CD4-positive, alpha-beta T cell (primary cell): Measurements from ENCODE around the gene OBSL1. TPM values are rescaled to one million over a fixed set of nuclear protein-coding genes. Genes with fewer than 3 reads are reported as not detected.

Source experiments
- ATAC-seq: fragments of 200-7000 bp; cut with Tn5 transposase; one replicate; pipeline ENCODE4 v1.10.0; 2022; ENCODE audit warnings: mild to moderate bottlenecking; ENCODE audit not compliant: poor library complexity
- CTCF ChIA-PET: fragments of 350-600 bp; sonication (Branson Sonifier 250); formaldehyde crosslinking; loops from one replicate; lab custom pipeline; 2021; ENCODE audit warnings: antibody characterized with exemption, inconsistent platforms; lab: Charles Lee
- POLR2A ChIA-PET: fragments of 350-600 bp; sonication (Branson Sonifier 250); formaldehyde crosslinking; loops from one replicate; lab custom pipeline; 2021; ENCODE audit warnings: antibody characterized with exemption, inconsistent platforms; lab: Charles Lee
- DNase-seq, 14 experiments: peaks; one replicate each; pipeline ENCODE4 v3.0.0-alpha.2; 2013 to 2020; ENCODE audit warnings: mixed read lengths in 2 of 14
- H3K27ac ChIP-seq, 2 donors: one replicate each; pipeline versions ENCODE4 v1.5.1 to v1.7.0; 2013; ENCODE audit warnings: low read length in 2 of 2, low read depth in 1 of 2, mild to moderate bottlenecking in 1 of 2
- H3K27me3 ChIP-seq, 2 experiments: 1 replicate in 1 of 2; 2 replicates in 1 of 2; pipeline versions ENCODE4 v1.6.1 to v1.7.0; 2013; ENCODE audit warnings: low read length in 2 of 2, control low read depth in 1 of 2, mild to moderate bottlenecking in 1 of 2, moderate library complexity in 1 of 2; ENCODE audit not compliant: insufficient read depth in 2 of 2, control insufficient read depth in 1 of 2
- H3K36me3 ChIP-seq: one replicate; pipeline ENCODE4 v1.6.1; 2013; ENCODE audit warnings: low read length, control low read depth; ENCODE audit not compliant: insufficient read depth
- H3K4me1 ChIP-seq: one replicate; pipeline ENCODE4 v1.6.1; 2013; ENCODE audit warnings: low read length, control low read depth; ENCODE audit not compliant: insufficient read depth
- H3K4me3 ChIP-seq: one replicate; pipeline ENCODE4 v1.5.1; 2013; ENCODE audit warnings: mild to moderate bottlenecking, low read length, moderate library complexity
- H3K9me3 ChIP-seq, 2 experiments: 1 replicate in 1 of 2; 2 replicates in 1 of 2; pipeline versions ENCODE4 v1.6.1 to v1.7.0; 2013; ENCODE audit warnings: low read length in 2 of 2, mild to moderate bottlenecking in 2 of 2, control low read depth in 1 of 2, moderate library complexity in 1 of 2; ENCODE audit not compliant: control insufficient read depth in 1 of 2, insufficient read depth in 1 of 2
- H3K27ac Mint-ChIP-seq: one replicate; pipeline ENCODE4 v1.8.0; 2020; ENCODE audit warnings: mixed read lengths
- H3K27me3 Mint-ChIP-seq: one replicate; pipeline ENCODE4 v1.8.0; 2021; ENCODE audit warnings: mixed read lengths
- H3K36me3 Mint-ChIP-seq: one replicate; pipeline ENCODE4 v1.8.0; 2021; ENCODE audit warnings: low read depth, mixed read lengths
- H3K4me1 Mint-ChIP-seq: one replicate; pipeline ENCODE4 v1.8.0; 2021; ENCODE audit warnings: low read depth, mixed read lengths
- H3K4me3 Mint-ChIP-seq: one replicate; pipeline ENCODE4 v1.8.0; 2020; ENCODE audit warnings: mild to moderate bottlenecking, mixed read lengths
- H3K9me3 Mint-ChIP-seq: one replicate; pipeline ENCODE4 v1.8.0; 2020; ENCODE audit warnings: mixed read lengths
- intact Hi-C, 2 experiments: fragments of 100-400 bp; cut with DNase I in 1 of 2; cut with micrococcal nuclease in 1 of 2; formaldehyde crosslinking; loops; one replicate each; pipeline versions ENCODE4 v1.15.1 to v1.9.0; 2023 to 2025; cut with DNase I, micrococcal nuclease
- total RNA-seq, 174 experiments: library from RNA in 2 of 174; stranded (reverse) in 2 of 174; gene quantifications; one replicate each; pipeline ENCODE4 v1.2.3 and lab custom pipeline; 2021 to 2026
- TF ChIP-seq, protein P1 (sequence below): fragments of 200-600 bp; IDR thresholded peaks from one replicate; pipeline ENCODE4 v1.8.0; 2022; ENCODE audit warnings: antibody characterized with exemption, mild to moderate bottlenecking

The OBSL1 gene
- total RNA-seq, 2 experiments from 2014 or later: 0.31 to 0.49 TPM

DNA sequence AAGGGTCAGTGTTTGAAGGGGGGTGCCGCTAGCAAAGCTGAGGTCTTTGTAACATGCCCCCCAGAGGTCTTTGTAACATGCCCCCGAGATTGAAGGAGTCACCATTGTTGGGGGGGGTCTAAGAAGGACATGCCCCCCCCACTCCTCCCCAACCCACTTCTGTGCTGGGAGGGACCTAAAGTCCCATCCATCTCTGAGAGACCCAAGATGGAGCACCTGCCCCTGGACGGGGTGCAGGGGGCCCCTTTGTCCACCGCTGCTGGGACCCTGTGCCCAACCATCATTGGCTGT, 63.0 kb downstream of the OBSL1 start:
- H3K27ac ChIP-seq: no peak overlapping the region
- POLR2A ChIA-PET: no interaction called here

DNA sequence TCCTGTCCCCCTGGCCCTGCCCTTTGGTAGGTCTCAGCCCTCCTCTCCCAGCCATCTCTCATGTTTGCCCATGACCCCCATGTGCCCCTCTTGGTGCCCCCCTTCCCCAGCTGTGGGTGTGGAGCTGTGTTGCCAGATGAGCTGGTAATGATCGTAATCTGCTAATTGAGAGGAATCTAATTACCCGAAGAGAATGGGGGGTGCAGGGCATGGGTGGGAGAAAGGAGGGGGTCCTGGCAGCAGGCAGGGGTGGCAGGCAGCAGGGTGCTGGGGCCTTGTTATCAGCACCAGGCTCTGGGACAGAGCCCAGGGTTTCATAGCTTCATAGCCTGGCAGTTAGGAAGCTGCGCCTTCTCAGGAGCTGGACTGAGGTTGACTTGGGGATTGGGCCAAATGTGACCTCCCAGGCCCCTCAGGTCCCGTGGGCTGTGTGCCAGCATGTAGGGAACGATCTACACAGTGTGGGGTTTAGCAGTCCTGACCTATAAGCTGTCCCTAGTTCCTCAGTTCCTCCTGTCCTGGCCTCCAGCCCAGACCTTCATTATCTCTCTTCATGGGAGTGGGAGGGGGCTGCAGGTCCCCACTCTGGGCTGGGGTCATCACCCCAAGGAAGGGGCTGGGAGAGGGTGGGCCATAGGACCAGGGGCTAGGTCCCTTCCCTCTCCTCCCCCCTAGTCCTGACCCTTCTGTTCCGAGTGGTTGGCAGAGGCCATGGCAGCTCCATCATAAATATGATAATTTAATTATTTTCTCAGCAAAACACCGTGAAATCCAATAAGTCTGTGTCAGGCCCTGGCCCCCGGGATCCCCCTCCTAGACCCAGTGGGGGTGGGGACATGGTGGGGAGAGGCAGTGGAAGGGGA, 63.5 kb downstream of the OBSL1 start:
- Histone ChIP-seq H3K27me3 (peaks cover 33 to 39% of the 10 kb centered on the region in 2 experiments), H3K27ac (no peak overlapping the region), H3K36me3 (peaks cover 31% of the 10 kb centered on the region), H3K4me3 (no peak overlapping the region), H3K9me3 (peaks cover 0 to 22% of the 10 kb centered on the region in 2 experiments), H3K4me1 (peaks cover 19% of the 10 kb centered on the region)
- H3K27me3 Mint-ChIP-seq: peaks cover 45% of the 10 kb centered on the region
- H3K4me3 Mint-ChIP-seq: no peak overlapping the region
- H3K27ac Mint-ChIP-seq: no peak overlapping the region
- peaks cover 50% of the 10 kb centered on the region for H3K36me3 Mint-ChIP-seq
- peaks cover 13% of the 10 kb centered on the region for H3K4me1 Mint-ChIP-seq
- intact Hi-C loops: loop anchor here in 1 of 2 experiments (2.0 kb wide), 1 partner anchor 23 kb away; no protein-coding TSS in a partner anchor
- no peaks in the 10 kb centered on the region for H3K9me3 Mint-ChIP-seq
- DNase-seq: no peak
- ChIA-PET POLR2A (no interaction called here), CTCF (interaction anchor here (1.2 kb wide), 2 partner anchors 22 to 135 kb away, joined by 3 read pairs; no protein-coding TSS in a partner anchor)
- TF ChIP-seq, protein P1, sequence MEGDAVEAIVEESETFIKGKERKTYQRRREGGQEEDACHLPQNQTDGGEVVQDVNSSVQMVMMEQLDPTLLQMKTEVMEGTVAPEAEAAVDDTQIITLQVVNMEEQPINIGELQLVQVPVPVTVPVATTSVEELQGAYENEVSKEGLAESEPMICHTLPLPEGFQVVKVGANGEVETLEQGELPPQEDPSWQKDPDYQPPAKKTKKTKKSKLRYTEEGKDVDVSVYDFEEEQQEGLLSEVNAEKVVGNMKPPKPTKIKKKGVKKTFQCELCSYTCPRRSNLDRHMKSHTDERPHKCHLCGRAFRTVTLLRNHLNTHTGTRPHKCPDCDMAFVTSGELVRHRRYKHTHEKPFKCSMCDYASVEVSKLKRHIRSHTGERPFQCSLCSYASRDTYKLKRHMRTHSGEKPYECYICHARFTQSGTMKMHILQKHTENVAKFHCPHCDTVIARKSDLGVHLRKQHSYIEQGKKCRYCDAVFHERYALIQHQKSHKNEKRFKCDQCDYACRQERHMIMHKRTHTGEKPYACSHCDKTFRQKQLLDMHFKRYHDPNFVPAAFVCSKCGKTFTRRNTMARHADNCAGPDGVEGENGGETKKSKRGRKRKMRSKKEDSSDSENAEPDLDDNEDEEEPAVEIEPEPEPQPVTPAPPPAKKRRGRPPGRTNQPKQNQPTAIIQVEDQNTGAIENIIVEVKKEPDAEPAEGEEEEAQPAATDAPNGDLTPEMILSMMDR: no peak
- ATAC-seq: no peak

More for the DNA sequence above, 63.0 kb downstream of the OBSL1 start:
- Histone ChIP-seq H3K36me3 (peaks cover 28% of the 10 kb centered on the region), H3K9me3 (peaks cover 0 to 26% of the 10 kb centered on the region in 2 experiments), H3K4me3 (no peak overlapping the region), H3K27me3 (peaks cover 38 to 44% of the 10 kb centered on the region in 2 experiments), H3K4me1 (peaks cover 19% of the 10 kb centered on the region)
- TF ChIP-seq, protein P1: no peak
- CTCF ChIA-PET: interaction anchor here (1.2 kb wide), 1 partner anchor 134 kb away, joined by 3 read pairs; no protein-coding TSS in a partner anchor
- ATAC-seq (no peak), DNase-seq (no peak)
- no peak overlapping the region for H3K4me3 Mint-ChIP-seq
- H3K4me1 Mint-ChIP-seq: peaks cover 16% of the 10 kb centered on the region
- peaks cover 50% of the 10 kb centered on the region for H3K27me3 Mint-ChIP-seq
- no peaks in the 10 kb centered on the region for H3K9me3 Mint-ChIP-seq
- no peak overlapping the region for H3K27ac Mint-ChIP-seq
- H3K36me3 Mint-ChIP-seq: peaks cover 49% of the 10 kb centered on the region
- intact Hi-C loops: loop anchor here in 1 of 2 experiments (2.0 kb wide), 1 partner anchor 22 kb away; no protein-coding TSS in a partner anchor

DNA sequence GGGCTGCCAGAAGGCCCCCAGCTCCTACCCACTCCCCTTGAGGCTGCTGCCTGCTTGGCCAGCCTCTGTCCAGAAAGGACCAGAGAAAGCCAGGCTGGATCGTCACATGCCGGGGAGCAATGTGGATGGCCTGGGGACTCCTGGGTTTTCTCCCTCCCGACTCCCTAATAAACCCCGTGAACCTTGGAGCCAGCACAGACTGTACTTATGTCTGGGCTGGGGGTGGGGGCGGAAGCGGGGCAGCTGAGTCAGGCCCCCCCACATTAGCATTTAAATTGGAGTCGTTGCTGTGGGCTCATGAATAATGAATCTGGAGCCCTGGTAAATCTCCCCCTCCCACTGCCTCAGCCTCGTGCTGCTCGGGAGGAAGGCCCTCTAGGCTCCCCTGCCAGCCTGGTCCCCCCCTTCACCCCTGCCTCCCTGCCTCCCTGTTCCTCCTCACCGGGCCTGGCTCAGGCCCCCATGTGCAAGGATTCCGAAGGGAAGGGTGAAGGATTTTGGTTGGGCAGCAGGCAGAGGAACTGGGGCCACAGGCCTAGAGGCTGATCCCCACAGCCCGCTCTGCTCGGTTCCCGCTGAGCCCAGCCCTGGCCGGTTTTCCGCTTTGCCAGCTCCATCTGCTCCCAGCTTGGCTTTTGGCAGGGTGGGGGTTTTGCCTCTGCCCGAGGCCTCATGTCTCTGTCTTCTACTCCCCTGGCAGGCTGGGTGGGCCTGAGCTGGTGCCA, 64.4 kb downstream of the OBSL1 start:
- no peaks in the 10 kb centered on the region for H3K9me3 Mint-ChIP-seq
- intact Hi-C loops: no loop called here
- peaks cover 13% of the 10 kb centered on the region for H3K4me1 Mint-ChIP-seq
- no peak overlapping the region for H3K27ac Mint-ChIP-seq
- no peak for DNase-seq
- TF ChIP-seq, protein P1: no peak
- Histone ChIP-seq H3K27ac (no peak overlapping the region), H3K27me3 (peaks cover 24 to 30% of the 10 kb centered on the region in 2 experiments), H3K4me3 (no peak overlapping the region), H3K36me3 (peaks cover 37% of the 10 kb centered on the region), H3K9me3 (peaks cover 0 to 18% of the 10 kb centered on the region in 2 experiments), H3K4me1 (peaks cover 19% of the 10 kb centered on the region)
- peaks cover 54% of the 10 kb centered on the region for H3K36me3 Mint-ChIP-seq
- no peak for ATAC-seq
- POLR2A ChIA-PET: no interaction called here
- CTCF ChIA-PET: interaction anchor here (1.2 kb wide), 1 partner anchor 23 kb away, joined by 3 read pairs; no protein-coding TSS in a partner anchor
- H3K4me3 Mint-ChIP-seq: no peak overlapping the region
- H3K27me3 Mint-ChIP-seq: peaks cover 40% of the 10 kb centered on the region
